SK-N-SH treated with all-trans-retinoic acid at 6 μM for 48 hours (cell line): ENCODE results near the gene UBE2H.

Experiments used
- ATAC-seq: fragments of 200-7000 bp; cut with Tn5 transposase; 3 replicates; pipeline ENCODE4 v1.9.1; 2020; ENCODE audit warnings: mild to moderate bottlenecking, moderate library complexity
- ARNTL ChIP-seq: fragments of 450-650 bp; formaldehyde crosslinking; IDR thresholded peaks from 2 replicates; pipeline ENCODE4 v1.5.0; 2020; ENCODE audit warnings: low read depth, mild to moderate bottlenecking, moderate library complexity, borderline replicate concordance
- CREB5 ChIP-seq: fragments of 250-450 bp; sonication (Bioruptor Pico); IDR thresholded peaks from 2 replicates; pipeline ENCODE4 v1.5.1; 2020; ENCODE audit warnings: low read depth, mild to moderate bottlenecking, moderate library complexity
- CSDC2 ChIP-seq: fragments of 250-450 bp; sonication (Bioruptor Pico); IDR thresholded peaks from 2 replicates; pipeline ENCODE4 v1.5.0; 2020; ENCODE audit warnings: mild to moderate bottlenecking, moderate library complexity
- CSRNP3 ChIP-seq: fragments of 250-450 bp; sonication (Bioruptor Pico); IDR thresholded peaks from 2 replicates; pipeline ENCODE4 v1.5.1; 2021; ENCODE audit warnings: mild to moderate bottlenecking, moderate library complexity
- ESRRG ChIP-seq: fragments of 250-450 bp; sonication (Bioruptor Pico); IDR thresholded peaks from 2 replicates; pipeline ENCODE4 v1.6.1; 2021; ENCODE audit warnings: mild to moderate bottlenecking
- GLIS3 ChIP-seq: fragments of 250-450 bp; sonication (Bioruptor Pico); IDR thresholded peaks from 2 replicates; pipeline ENCODE4 v1.5.0; 2020; ENCODE audit warnings: mild to moderate bottlenecking, moderate library complexity
- ISL1 ChIP-seq: fragments of 250-450 bp; sonication (Bioruptor Pico); IDR thresholded peaks from 2 replicates; pipeline ENCODE4 v2.1.2; 2022; ENCODE audit warnings: mild to moderate bottlenecking, moderate library complexity
- OSR1 ChIP-seq: fragments of 250-450 bp; sonication (Bioruptor Pico); IDR thresholded peaks from 2 replicates; pipeline ENCODE4 v1.8.0; 2022; ENCODE audit warnings: moderate library complexity, mild to moderate bottlenecking, inconsistent platforms
- POU6F1 ChIP-seq: fragments of 250-450 bp; sonication (Bioruptor Pico); IDR thresholded peaks from 2 replicates; pipeline ENCODE4 v1.8.0; 2021; ENCODE audit warnings: low read depth, mild to moderate bottlenecking, moderate library complexity, borderline replicate concordance
- RARB ChIP-seq: fragments of 250-450 bp; sonication (Bioruptor Pico); IDR thresholded peaks from 2 replicates; pipeline ENCODE4 v1.8.0; 2021; ENCODE audit warnings: mild to moderate bottlenecking, moderate library complexity
- TCF4 ChIP-seq: fragments of 250-450 bp; sonication (Bioruptor Pico); IDR thresholded peaks from 2 replicates; pipeline ENCODE4 v1.8.0; 2021; ENCODE audit warnings: mild to moderate bottlenecking, moderate library complexity, borderline replicate concordance
- TOX ChIP-seq: fragments of 250-450 bp; sonication (Bioruptor Pico); IDR thresholded peaks from 2 replicates; pipeline ENCODE4 v1.8.0; 2021; ENCODE audit warnings: mild to moderate bottlenecking, moderate library complexity, borderline replicate concordance
- TSHZ2 ChIP-seq: fragments of 250-450 bp; sonication (Bioruptor Pico); IDR thresholded peaks from 2 replicates; pipeline ENCODE4 v1.5.0; 2020; ENCODE audit warnings: mild to moderate bottlenecking, moderate library complexity
- ZFP30 ChIP-seq: fragments of 450-650 bp; formaldehyde crosslinking; IDR thresholded peaks from 2 replicates; pipeline ENCODE4 v1.5.0; 2022; ENCODE audit warnings: mild to moderate bottlenecking, moderate library complexity
- ZNF565 ChIP-seq: fragments of 450-650 bp; formaldehyde crosslinking; conservative IDR thresholded peaks from 2 replicates; pipeline ENCODE4 v1.5.0; 2020; ENCODE audit warnings: low read depth, mild to moderate bottlenecking, moderate library complexity
- ZNF70 ChIP-seq: fragments of 450-650 bp; formaldehyde crosslinking; IDR thresholded peaks from 2 replicates; pipeline ENCODE4 v1.5.0; 2020; ENCODE audit warnings: mild to moderate bottlenecking, moderate library complexity

Gene UBE2H

GRCh38 chr7:129845972-129846327 is 106.8 kb downstream of the UBE2H start:
- ATAC-seq = peak; percentile 72
- TF ChIP-seq ZFP30 (CRISPR knock-in tag) = no peak
- TF ChIP-seq TOX (CRISPR knock-in tag) = no peak
- TF ChIP-seq ISL1 (CRISPR knock-in tag) = no peak
- TF ChIP-seq TCF4 (CRISPR knock-in tag) = no peak
- no peak for TF ChIP-seq CSRNP3 (CRISPR knock-in tag)
- TF ChIP-seq RARB (CRISPR knock-in tag) = no peak
- TF ChIP-seq CSDC2 (CRISPR knock-in tag) = no peak
- TF ChIP-seq CREB5 (CRISPR knock-in tag) = no peak

- no peak for TF ChIP-seq OSR1 (CRISPR knock-in tag)
- peak; percentile 20; the same call in 1 of the 2 replicates for TF ChIP-seq ZNF70
- TF ChIP-seq ESRRG = 0 out of 2 replicates have a peak, but pooled peaks have one; percentile 17
- no peak for TF ChIP-seq CSDC2 (CRISPR knock-in tag)
- TF ChIP-seq ISL1 (CRISPR knock-in tag) = 0 out of 2 replicates have a peak, but pooled peaks have one; percentile 35
- peak; percentile 81 for ATAC-seq
Observed at GRCh38 chr7:129845178-129845971, 107.4 kb downstream of the UBE2H start.

- TF ChIP-seq TCF4 (CRISPR knock-in tag) (no peak), RARB (CRISPR knock-in tag) (no peak), ISL1 (CRISPR knock-in tag) (no peak), ESRRG (no peak), ZNF565 (no peak), CSRNP3 (CRISPR knock-in tag) (no peak), CREB5 (CRISPR knock-in tag) (no peak), TOX (CRISPR knock-in tag) (no peak), ZFP30 (CRISPR knock-in tag) (no peak), TSHZ2 (no peak), GLIS3 (CRISPR knock-in tag) (no peak), ARNTL (CRISPR knock-in tag) (no peak), CSDC2 (CRISPR knock-in tag) (no peak), POU6F1 (CRISPR knock-in tag) (no peak)
- ATAC-seq = no peak
Observed at GRCh38 chr7:129843978-129844840, 108.6 kb downstream of the UBE2H start.
